Measurements from ENCODE around the gene TMEM253.
A peak's percentile ranks its signal among the peaks of the same experiment; 100 is the strongest.

Gene TMEM253

GRCh38 chr14:21106176-21106497 lies 5.3 kb downstream of the TMEM253 start:
- DNase-seq = no peak

DNA sequence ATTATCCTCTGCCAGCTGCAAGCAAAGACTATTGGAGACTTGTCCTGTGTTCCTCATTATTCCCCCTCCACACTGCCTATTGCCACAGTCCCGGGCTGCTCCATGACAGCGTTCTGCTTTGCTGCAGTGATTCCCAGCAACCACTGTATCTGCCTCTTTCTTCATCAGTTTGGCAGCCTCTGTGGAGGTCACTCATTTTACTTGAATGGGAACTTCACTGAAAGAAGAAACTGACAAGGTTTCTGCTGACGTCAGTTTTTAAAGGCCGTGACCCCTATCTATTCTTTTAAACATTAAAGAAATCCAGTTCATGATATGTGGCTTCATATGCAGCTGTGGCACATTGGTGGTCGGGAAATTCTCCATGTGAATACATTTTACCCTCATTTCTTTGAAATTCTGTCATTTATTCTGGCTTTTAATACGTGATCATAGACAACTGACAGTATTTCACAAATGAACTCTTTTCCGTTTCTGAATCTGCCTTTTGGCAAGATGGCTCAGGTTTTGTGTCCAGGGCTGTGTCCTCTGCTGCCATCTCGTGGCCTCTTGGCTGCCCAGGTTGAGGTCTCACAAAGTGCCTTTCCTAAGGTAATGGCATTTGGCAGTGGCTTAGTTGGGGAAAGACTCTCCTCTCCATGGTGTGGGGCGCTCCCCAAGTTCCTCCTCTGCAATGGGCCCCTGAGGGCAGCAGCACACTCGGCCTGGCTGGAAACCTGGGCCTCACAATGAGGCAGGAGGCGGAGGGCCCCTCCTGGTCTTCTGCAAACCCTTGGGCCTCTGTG lies 5.8 kb downstream of the TMEM253 start:
- DNase-seq = peak; percentile 52

DNA sequence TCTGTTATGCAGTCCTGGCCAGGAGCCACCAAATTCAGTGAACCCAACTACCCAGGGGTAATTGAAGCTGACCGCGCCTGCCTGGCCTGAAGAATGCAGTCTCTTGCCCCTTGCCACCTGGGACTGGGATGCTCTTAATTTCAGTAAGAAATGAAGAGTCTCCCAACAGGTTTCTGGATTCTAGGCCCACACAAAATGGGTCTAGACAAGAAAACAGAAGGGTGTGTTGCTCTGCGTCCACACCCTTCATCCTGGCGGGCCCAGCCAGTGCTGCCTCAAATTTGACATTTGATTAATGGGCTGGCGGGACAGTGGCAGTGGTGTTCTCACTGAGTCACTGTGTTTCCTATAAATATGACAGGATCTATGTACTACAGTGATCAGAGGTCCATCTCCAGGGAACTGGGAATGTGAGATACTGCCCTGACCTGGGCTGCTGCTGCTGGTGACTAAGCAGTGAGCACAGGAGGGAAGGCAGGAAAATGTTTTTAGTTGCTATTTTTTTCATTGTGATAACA lies 6.5 kb downstream of the TMEM253 start:
- no peak for DNase-seq

DNA sequence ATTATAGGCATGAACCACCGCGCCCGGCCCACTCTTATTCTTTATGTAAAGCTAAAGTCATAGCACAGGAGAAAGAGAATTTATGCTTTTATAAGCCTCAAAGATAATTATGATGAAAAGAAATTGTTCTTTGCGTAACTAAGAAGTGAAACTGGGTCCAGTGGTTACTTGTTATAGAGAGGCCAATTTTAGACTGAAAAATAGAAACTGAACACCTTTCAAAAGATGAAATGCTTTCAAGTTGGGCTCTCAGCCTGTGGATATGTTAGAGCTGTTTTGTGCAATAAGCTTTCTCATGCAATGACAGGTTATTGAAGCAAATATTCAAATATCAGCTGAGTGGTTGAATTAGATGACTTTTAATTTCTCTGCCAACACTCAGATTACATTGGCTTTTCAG lies 7.9 kb downstream of the TMEM253 start:
- DNase-seq = no peak

DNA sequence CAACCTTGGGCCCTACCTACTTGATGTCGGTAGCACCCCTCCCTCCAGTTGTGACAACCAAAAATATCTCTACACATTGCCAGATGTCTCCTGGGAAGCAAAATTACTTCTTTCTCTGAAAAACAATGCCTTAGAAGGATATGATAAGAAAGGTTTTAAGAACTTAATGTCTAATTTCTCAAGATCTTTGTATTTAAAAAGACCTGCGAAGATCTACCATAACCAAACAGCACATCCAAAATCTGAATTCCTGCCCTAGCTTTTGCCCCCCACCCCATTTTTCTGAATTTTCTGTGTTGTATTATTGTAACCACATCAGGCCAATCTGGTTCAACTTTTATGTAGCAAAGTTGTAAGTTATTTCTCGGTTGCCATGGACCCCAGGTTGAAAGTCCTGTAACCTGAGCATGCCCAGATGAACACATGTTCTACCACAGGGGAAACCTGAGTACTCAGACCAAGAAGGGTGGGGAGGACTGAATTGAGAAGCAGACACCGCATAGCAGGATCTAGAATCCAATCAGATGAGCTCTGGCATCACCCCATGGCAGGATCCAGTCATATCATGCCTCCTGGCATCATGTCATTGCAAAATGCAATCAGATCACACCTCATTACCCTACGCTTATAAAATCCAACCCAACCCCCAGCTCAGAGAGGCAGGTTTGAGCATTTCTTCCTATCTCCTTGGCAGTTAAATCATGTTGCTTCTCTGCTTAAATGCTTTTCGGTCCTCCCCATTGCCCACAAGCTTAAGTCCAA lies 8.7 kb downstream of the TMEM253 start:
- peak; percentile 33 for DNase-seq

- no peak for DNase-seq
Observed at GRCh38 chr14:21112255-21112654, 11.4 kb downstream of the TMEM253 start.

- DNase-seq = no peak
Observed at GRCh38 chr14:21113369-21113768, 12.5 kb downstream of the TMEM253 start.

DNA sequence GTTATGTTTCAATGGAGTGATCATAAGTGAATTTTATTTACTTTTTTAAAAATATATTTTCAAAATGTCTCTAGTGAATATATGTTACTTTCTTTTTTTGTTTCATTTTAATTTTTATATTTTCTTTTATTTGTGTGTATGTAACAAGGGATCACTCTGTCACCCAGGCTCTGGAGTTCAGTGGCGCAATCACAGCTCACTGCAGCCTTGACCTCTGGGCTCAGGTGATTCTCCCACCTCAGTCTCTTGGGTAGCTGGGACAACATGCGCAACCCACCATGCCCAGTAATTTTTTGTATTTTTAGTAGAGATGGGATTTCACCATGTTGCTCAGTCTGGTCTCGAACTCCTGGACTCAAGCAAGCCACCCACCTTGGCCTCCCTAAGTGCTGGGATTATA lies 18.1 kb downstream of the TMEM253 start:
- no peak for DNase-seq

- no peak for DNase-seq
Observed at GRCh38 chr14:21120686-21121085, 19.8 kb downstream of the TMEM253 start.

- no peak for DNase-seq
Observed at GRCh38 chr14:21121122-21121521, 20.3 kb downstream of the TMEM253 start.

- DNase-seq = no peak
Observed at GRCh38 chr14:21123429-21123828, 22.6 kb downstream of the TMEM253 start.

- DNase-seq = no peak
Observed at GRCh38 chr14:21133901-21134300, 33.0 kb downstream of the TMEM253 start.

GRCh38 chr14:21136024-21136423 lies 35.2 kb downstream of the TMEM253 start:
- DNase-seq = peak; percentile 16

GRCh38 chr14:21142357-21142756 lies 41.5 kb downstream of the TMEM253 start:
- no peak for DNase-seq

GRCh38 chr14:21145437-21145836 lies 44.6 kb downstream of the TMEM253 start:
- DNase-seq = no peak

- DNase-seq = no peak
Observed at GRCh38 chr14:21149641-21150367, 48.9 kb downstream of the TMEM253 start.

Measured in NCI-H446 treated with DMSO at 0.1 percent for 48 hours (cell line).